ENCODE data around the gene WDR36.

DNA sequence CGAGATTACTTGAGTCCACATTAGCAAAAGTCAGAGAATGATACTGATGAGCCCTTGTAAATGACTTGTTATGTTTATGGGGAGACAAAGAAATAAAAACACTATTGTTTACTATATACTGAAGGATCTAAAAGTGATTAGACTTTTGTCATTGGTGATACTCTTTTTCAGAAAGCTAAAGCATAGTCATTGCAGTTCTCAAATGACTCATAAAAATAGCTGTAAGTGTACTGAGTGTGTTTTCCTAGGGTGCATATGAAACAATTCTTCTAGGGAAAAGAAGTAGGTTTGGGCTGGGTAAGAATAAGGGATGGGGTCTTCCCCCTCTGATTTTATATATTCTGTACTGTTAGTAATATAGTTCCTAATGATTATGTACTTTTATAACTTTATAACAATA lies 32.6 kb downstream of the WDR36 start:
- TF ChIP-seq POLR2AphosphoS5 (IDR thresholded peaks at IDR 0.05; ENCODE audit: low read depth) (no peak), CREB1 (CRISPR knock-in tag; IDR thresholded peaks at IDR 0.05; ENCODE audit: low read depth) (no peak), EZH2phosphoT487 (IDR thresholded peaks at IDR 0.05; ENCODE audit: unreplicated experiment) (no peak), EZH2 (IDR thresholded peaks at IDR 0.05; ENCODE audit: low read depth, unreplicated experiment) (no peak), JUNB (IDR thresholded peaks at IDR 0.05; ENCODE audit: unreplicated experiment) (no peak), STAT1 (IDR thresholded peaks at IDR 0.05; ENCODE audit: unreplicated experiment) (no peak), ZNF331 (CRISPR knock-in tag; IDR thresholded peaks at IDR 0.05; ENCODE audit: low read depth) (no peak), ZNF114 (CRISPR knock-in tag; IDR thresholded peaks at IDR 0.05) (no peak), NANOG (IDR thresholded peaks at IDR 0.05; ENCODE audit: borderline replicate concordance) (no peak)
- TF ChIP-seq, protein P1, sequence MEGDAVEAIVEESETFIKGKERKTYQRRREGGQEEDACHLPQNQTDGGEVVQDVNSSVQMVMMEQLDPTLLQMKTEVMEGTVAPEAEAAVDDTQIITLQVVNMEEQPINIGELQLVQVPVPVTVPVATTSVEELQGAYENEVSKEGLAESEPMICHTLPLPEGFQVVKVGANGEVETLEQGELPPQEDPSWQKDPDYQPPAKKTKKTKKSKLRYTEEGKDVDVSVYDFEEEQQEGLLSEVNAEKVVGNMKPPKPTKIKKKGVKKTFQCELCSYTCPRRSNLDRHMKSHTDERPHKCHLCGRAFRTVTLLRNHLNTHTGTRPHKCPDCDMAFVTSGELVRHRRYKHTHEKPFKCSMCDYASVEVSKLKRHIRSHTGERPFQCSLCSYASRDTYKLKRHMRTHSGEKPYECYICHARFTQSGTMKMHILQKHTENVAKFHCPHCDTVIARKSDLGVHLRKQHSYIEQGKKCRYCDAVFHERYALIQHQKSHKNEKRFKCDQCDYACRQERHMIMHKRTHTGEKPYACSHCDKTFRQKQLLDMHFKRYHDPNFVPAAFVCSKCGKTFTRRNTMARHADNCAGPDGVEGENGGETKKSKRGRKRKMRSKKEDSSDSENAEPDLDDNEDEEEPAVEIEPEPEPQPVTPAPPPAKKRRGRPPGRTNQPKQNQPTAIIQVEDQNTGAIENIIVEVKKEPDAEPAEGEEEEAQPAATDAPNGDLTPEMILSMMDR (conservative IDR thresholded peaks at IDR 0.05; ENCODE audit: low read depth in 2 of 2), result no peak
- TF ChIP-seq, protein P2, sequence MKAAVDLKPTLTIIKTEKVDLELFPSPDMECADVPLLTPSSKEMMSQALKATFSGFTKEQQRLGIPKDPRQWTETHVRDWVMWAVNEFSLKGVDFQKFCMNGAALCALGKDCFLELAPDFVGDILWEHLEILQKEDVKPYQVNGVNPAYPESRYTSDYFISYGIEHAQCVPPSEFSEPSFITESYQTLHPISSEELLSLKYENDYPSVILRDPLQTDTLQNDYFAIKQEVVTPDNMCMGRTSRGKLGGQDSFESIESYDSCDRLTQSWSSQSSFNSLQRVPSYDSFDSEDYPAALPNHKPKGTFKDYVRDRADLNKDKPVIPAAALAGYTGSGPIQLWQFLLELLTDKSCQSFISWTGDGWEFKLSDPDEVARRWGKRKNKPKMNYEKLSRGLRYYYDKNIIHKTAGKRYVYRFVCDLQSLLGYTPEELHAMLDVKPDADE (IDR thresholded peaks at IDR 0.05), result no peak
- TF ChIP-seq, protein P3, sequence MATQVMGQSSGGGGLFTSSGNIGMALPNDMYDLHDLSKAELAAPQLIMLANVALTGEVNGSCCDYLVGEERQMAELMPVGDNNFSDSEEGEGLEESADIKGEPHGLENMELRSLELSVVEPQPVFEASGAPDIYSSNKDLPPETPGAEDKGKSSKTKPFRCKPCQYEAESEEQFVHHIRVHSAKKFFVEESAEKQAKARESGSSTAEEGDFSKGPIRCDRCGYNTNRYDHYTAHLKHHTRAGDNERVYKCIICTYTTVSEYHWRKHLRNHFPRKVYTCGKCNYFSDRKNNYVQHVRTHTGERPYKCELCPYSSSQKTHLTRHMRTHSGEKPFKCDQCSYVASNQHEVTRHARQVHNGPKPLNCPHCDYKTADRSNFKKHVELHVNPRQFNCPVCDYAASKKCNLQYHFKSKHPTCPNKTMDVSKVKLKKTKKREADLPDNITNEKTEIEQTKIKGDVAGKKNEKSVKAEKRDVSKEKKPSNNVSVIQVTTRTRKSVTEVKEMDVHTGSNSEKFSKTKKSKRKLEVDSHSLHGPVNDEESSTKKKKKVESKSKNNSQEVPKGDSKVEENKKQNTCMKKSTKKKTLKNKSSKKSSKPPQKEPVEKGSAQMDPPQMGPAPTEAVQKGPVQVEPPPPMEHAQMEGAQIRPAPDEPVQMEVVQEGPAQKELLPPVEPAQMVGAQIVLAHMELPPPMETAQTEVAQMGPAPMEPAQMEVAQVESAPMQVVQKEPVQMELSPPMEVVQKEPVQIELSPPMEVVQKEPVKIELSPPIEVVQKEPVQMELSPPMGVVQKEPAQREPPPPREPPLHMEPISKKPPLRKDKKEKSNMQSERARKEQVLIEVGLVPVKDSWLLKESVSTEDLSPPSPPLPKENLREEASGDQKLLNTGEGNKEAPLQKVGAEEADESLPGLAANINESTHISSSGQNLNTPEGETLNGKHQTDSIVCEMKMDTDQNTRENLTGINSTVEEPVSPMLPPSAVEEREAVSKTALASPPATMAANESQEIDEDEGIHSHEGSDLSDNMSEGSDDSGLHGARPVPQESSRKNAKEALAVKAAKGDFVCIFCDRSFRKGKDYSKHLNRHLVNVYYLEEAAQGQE (IDR thresholded peaks at IDR 0.05; ENCODE audit: unreplicated experiment), result no peak
- TF ChIP-seq, protein P4, sequence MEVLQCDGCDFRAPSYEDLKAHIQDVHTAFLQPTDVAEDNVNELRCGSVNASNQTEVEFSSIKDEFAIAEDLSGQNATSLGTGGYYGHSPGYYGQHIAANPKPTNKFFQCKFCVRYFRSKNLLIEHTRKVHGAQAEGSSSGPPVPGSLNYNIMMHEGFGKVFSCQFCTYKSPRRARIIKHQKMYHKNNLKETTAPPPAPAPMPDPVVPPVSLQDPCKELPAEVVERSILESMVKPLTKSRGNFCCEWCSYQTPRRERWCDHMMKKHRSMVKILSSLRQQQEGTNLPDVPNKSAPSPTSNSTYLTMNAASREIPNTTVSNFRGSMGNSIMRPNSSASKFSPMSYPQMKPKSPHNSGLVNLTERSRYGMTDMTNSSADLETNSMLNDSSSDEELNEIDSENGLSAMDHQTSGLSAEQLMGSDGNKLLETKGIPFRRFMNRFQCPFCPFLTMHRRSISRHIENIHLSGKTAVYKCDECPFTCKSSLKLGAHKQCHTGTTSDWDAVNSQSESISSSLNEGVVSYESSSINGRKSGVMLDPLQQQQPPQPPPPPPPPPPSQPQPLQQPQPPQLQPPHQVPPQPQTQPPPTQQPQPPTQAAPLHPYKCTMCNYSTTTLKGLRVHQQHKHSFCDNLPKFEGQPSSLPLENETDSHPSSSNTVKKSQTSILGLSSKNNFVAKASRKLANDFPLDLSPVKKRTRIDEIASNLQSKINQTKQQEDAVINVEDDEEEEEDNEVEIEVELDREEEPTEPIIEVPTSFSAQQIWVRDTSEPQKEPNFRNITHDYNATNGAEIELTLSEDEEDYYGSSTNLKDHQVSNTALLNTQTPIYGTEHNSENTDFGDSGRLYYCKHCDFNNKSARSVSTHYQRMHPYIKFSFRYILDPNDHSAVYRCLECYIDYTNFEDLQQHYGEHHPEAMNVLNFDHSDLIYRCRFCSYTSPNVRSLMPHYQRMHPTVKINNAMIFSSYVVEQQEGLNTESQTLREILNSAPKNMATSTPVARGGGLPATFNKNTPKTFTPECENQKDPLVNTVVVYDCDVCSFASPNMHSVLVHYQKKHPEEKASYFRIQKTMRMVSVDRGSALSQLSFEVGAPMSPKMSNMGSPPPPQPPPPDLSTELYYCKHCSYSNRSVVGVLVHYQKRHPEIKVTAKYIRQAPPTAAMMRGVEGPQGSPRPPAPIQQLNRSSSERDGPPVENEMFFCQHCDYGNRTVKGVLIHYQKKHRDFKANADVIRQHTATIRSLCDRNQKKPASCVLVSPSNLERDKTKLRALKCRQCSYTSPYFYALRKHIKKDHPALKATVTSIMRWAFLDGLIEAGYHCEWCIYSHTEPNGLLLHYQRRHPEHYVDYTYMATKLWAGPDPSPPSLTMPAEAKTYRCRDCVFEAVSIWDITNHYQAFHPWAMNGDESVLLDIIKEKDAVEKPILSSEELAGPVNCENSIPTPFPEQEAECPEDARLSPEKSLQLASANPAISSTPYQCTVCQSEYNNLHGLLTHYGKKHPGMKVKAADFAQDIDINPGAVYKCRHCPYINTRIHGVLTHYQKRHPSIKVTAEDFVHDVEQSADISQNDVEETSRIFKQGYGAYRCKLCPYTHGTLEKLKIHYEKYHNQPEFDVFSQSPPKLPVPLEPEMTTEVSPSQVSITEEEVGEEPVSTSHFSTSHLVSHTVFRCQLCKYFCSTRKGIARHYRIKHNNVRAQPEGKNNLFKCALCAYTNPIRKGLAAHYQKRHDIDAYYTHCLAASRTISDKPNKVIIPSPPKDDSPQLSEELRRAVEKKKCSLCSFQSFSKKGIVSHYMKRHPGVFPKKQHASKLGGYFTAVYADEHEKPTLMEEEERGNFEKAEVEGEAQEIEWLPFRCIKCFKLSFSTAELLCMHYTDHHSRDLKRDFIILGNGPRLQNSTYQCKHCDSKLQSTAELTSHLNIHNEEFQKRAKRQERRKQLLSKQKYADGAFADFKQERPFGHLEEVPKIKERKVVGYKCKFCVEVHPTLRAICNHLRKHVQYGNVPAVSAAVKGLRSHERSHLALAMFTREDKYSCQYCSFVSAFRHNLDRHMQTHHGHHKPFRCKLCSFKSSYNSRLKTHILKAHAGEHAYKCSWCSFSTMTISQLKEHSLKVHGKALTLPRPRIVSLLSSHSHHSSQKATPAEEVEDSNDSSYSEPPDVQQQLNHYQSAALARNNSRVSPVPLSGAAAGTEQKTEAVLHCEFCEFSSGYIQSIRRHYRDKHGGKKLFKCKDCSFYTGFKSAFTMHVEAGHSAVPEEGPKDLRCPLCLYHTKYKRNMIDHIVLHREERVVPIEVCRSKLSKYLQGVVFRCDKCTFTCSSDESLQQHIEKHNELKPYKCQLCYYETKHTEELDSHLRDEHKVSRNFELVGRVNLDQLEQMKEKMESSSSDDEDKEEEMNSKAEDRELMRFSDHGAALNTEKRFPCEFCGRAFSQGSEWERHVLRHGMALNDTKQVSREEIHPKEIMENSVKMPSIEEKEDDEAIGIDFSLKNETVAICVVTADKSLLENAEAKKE (CRISPR knock-in tag; IDR thresholded peaks at IDR 0.05), result no peak

All from GM23338 (cell line).